T-helper 1 cell treated with Interleukin-12 subunit alpha and Interleukin-12 subunit beta and Interleukin-4 antibody, amounts not matched to agents 30 ng/mL and 1 ng/mL, for 36 hours (primary cell): ENCODE data around the gene TMEM140. TPM values are rescaled to one million over a fixed set of nuclear protein-coding genes. Genes with fewer than 3 reads are reported as not detected.

ENCODE experiments used
- intact Hi-C: fragments of 100-400 bp; cut with micrococcal nuclease; formaldehyde crosslinking; loops from one replicate; pipeline ENCODE4 v1.15.1; 2024
- total RNA-seq: library from RNA; stranded (reverse); gene quantifications from 2 replicates; pipeline ENCODE4 v1.2.3, GENCODE V29; 2022

The TMEM140 gene
- total RNA-seq, 1 donor from 2014 or later = 27.0 TPM

GRCh38 chr7:135211946-135212685, 64.2 kb downstream of the TMEM140 start:
- intact Hi-C loops = loop anchor here (1.0 to 5.0 kb wide), 12 partner anchors 42 to 1960 kb away; partner anchors contain the start of genes AGBL3, AKR1B1, BPGM and CNOT4

- intact Hi-C loops = loop anchor here (5.0 kb wide), 2 partner anchors 68 to 1962 kb away; partner anchors contain the start of gene EXOC4
These were observed 66.0 kb downstream of the TMEM140 start for GRCh38 chr7:135213831-135214230.

- intact Hi-C loops = no loop called here
These were observed 67.3 kb downstream of the TMEM140 start for GRCh38 chr7:135215180-135215579.

GRCh38 chr7:135215698-135216097, 67.8 kb downstream of the TMEM140 start:
- intact Hi-C loops = no loop called here

Other genes with a start within 250 kb of the TMEM140 start
- 1.4 and 2.2 TPM in 2 replicates for gene AGBL3, start 161.6 kb upstream of the TMEM140 start, total RNA-seq
- 40.2 and 42.2 TPM in 2 replicates for gene CYREN, start 22.6 kb downstream of the TMEM140 start, total RNA-seq
- 17.5 and 19.4 TPM in 2 replicates for gene WDR91, start 63.5 kb downstream of the TMEM140 start, total RNA-seq
- gene STRA8, start 85.8 kb downstream of the TMEM140 start, total RNA-seq = not detected in 2 replicates